GM21529 (cell line): Measurements from ENCODE around the gene SERPINB8.
A peak's percentile ranks its signal among the peaks of the same experiment; 100 is the strongest.
"Not testable (repeated sequence)": the region's sequence is repeated elsewhere in the genome, so short reads cannot be mapped to it uniquely, and the experiment has no call there.

Source experiments
- ATAC-seq: cut with Tn5 transposase; IDR thresholded peaks from one replicate; pipeline ENCODE4 v1.9.1; 2021; ENCODE audit not compliant: unreplicated experiment

The SERPINB8 gene, protein sequence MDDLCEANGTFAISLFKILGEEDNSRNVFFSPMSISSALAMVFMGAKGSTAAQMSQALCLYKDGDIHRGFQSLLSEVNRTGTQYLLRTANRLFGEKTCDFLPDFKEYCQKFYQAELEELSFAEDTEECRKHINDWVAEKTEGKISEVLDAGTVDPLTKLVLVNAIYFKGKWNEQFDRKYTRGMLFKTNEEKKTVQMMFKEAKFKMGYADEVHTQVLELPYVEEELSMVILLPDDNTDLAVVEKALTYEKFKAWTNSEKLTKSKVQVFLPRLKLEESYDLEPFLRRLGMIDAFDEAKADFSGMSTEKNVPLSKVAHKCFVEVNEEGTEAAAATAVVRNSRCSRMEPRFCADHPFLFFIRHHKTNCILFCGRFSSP

GRCh38 chr18:63969942-63970808 is at the start of gene SERPINB8:
Gene SERPINB8, plus strand, starts transcription at chr18:63970081. Its CDS starts 8,228 bp downstream, at chr18:63978309.
- peak; percentile 93 for ATAC-seq

GRCh38 chr18:63922049-63922448 is 47.8 kb upstream of the SERPINB8 start:
- no peak for ATAC-seq

- ATAC-seq = no peak
These were observed 45.3 kb upstream of the SERPINB8 start for GRCh38 chr18:63924551-63924950.

- no peak for ATAC-seq
These were observed 41.5 kb upstream of the SERPINB8 start for GRCh38 chr18:63928331-63928730.

GRCh38 chr18:63929369-63929768 is 40.5 kb upstream of the SERPINB8 start:
- ATAC-seq = not testable (repeated sequence)

GRCh38 chr18:63930773-63931354 is 39.0 kb upstream of the SERPINB8 start:
- ATAC-seq = no peak

DNA sequence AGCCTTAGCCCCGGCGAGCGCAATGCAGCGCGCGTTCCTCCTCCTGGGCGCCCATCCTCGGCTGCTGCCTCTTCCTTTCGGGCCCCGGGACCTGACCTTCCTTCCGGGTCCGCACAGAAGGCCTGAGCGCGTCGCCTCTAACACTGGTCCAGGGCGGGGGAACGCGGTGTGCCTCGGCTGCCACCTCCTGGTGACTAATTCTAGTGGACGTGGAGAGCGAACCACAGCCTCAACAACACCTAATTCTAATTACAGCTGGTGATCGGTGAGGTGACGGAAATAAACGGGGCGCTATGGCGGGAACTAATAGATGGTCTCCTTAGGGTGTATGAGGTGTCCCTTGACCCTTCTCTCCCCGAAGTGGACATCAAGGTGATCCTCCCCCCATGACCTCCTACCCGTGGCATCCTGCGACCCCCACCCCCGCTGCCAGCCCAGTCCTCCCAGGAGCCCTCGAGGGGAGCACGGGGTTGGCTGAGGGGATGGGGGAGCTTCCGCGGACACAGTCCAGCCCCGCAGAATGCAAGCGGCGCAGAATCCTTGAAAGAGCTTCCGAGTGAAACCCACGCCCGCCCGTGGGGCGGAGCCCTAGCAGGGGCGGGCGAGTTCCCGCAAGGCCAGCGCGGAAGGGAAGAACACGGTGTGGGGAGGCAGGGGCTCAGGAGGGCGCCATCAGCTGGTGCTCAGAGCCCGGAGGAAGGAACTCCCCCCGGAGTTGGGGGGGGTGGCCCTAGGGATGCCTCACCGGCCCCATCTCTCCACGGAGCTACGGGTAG is 33.5 kb upstream of the SERPINB8 start:
- peak; percentile 96 for ATAC-seq

DNA sequence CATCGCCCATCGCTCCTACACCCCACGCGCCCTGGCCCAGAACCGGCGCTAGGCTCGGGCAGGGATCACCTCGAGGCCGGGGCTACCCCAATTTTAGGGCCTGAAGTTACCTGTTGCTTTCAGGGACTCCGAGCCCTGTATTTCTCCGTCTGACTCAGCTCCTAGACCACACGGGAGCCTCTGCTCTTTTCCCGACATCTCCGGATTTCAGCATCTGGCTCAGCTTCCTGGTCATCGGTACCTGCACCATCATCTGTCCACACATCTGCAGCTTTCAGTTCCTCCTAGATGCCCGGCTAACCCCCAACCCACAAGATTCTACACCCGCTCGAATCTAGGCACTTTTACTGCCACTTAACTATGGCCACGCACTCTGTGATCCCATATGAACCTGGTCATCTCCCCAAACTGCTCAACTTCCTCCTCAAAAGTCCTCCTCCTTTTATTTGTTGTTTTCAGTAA is 32.9 kb upstream of the SERPINB8 start:
- ATAC-seq = peak; percentile 47

DNA sequence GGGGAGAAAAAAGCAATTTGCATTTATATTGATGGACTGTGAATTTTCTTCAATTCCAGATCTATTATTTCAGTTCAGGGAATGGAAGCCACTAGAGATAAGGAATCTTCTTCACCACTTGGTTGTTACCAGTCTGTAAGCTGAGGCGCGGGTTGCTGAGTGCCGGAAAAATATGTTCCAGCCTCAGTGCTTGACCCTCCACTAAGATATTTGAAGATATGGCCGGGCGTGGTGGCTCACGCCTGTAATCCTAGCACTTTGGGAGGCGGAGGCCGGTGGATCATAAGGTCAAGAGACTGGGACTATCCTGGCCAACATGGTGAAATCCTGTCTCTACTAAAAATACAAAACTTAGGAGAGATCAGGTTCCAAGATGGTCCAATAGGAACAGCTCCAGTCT is 29.9 kb upstream of the SERPINB8 start:
- ATAC-seq = no peak

DNA sequence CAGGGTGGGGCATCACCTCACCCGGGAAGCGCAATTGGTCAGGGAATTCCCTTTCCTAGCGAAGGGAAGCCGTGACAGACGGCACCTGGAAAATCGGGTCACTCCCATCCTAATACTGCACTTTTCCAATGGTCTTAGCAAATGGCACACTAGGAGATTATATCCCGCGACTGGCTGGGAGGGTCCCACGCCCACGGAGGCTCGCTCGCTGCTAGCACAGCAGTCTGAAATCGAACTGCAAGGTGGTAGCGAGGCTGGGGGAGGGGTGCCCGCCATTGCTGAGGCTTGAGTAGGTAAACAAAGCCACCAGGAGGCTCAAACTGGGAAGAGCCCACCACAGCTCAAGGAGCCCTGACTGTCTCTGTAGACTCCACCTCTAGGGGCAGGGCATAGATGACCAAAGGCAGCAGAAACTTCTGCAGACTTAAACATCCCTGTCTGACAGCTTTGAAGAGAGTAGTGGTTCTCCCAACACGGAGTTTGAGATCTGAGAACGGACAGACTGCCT is 29.3 kb upstream of the SERPINB8 start:
- not testable (repeated sequence) for ATAC-seq

DNA sequence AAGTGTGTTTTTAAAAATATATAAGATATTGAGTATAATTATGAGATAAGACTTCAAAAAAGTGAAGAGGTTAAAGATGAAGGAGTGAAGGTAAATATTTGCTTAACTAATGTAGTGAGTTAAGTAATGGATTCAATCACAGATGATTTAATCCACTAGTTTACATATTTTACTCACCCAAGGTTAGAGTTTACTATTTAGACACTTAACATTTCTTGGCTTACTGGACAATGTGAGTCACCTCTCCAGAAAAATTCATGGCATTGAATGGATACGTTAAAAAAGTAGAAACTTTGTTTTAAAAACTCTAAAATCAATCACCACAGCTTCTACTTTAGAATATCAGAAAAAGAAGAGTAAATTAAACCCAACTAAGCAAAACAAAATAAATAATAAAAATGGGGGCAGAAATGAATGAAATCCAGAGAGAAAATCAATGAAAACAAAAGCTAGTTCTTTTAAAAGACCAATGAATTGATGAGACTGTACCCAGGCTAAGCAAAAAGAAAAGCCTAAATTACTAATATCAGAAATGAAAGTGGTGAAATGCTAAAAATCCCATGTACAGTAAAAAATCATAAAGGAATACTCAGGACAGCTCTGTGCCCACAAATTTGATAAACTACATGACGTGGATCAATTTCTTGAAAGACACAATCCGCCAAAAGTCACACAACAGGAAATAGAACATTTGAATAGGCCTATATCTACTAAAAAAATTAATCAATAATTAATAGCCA is 22.7 kb upstream of the SERPINB8 start:
- no peak for ATAC-seq

DNA sequence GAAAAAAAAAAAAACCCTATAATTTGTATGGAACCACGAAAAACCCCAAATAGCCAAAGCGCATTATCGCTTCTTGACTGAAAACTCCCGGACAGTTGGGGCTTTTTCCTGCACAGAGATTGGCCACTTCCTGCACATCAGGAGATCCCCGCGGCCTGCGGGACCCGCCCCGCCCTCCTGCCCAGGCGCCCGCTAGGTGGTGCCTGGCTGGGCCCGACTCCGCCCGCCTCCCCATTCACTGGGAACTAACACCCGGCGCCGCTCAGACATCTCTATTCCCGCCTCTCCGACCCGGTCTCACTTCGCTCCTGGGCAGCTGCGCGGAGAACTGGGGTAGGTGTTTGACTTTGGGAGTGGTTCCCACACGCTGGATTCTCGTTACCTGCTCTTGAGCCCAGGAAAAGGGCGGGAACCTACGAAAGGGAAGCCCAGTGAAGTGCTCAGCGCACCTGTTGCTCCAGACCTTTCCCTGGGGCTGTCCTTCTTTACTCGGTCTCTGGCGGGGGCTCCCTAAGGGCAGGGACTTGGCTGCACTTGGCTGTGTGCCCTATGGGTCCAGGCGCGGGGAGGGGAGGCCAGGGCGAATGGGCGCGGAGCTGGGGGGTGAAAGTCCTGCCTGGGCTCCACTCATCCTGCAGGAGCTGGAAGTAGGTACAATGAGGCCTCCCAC is 20.7 kb upstream of the SERPINB8 start, which contains the start of gene HMSD:
TSS of gene HMSD (plus strand) at position 234 of the 670 bp plus-strand sequence. CDS start 4,155 bp downstream, outside the sequence.
- ATAC-seq = peak; percentile 91

DNA sequence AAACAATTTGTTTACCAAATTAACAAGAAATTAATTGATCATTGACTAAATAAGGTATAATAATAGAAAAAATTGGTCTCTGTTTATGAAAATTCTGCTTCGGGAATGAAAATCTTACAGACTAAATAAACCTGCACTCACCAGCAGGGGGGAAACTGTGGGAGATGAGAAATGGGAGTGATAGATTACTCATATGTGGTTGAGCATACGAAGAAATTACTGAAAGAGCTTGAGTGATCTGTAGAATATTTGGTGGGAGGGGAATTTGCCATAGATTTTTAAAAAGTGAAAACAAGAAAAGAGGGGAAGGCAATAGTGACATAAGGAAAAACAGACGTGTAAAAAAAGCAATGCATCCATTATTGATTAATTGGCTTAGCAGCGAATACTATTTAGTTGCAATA is 18.6 kb upstream of the SERPINB8 start:
- peak; percentile 44 for ATAC-seq

DNA sequence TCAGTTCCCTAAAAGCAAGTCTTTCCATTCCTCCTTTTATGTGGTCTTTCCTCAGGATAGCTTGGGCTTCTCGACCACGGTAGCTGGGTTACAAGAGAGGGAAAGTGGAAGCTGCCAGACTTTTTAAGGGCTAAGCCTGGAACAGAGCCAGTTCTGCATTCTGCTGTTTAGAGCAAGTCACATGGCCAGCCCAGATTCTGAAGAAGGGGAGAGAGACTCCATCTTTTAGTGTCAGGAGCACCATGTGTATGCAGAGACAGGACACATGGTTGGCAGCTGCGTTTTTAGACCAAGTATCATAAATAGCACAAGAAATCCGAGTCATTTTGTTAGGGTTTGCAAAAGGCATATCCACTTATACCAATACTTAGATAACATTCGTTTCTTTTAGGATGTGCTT is 16.1 kb upstream of the SERPINB8 start:
- ATAC-seq = no peak

DNA sequence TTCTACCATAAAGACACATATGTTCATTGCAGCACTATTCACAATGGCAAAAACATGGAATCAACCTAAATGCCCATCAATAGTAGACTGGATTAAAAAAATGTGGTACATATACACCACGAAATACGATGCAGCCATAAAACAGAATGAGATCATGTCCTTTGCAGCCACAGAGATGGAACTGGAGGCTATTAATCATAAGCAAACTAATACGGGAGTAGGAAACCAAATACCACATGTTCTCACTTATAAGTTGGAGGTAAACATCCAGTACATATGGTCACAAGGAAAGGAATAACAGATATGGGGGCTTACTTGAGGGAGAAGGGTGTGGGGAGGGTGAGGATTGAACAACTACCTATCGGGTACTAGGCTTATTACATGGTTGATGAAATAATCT is 13.1 kb upstream of the SERPINB8 start:
- ATAC-seq = no peak

DNA sequence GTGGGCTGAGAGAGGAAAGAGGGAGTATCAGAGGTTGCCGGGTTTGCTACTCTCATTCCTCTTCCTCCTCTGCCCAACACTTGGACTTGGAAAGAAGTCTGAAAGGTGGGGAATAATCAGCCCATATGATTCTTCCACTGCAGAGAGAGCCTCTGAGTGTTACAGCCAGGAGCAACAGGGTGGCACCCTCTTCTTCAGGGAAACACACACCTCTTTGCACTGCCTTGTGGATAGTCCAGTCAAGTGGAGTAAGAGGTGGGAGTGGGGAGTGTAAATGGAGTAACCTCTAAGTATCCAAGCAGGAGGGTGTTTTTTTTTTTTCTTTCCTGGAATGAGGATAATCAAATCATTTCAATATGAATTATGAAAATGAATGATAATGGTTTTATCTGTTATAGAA is 9.0 kb upstream of the SERPINB8 start:
- ATAC-seq = no peak

DNA sequence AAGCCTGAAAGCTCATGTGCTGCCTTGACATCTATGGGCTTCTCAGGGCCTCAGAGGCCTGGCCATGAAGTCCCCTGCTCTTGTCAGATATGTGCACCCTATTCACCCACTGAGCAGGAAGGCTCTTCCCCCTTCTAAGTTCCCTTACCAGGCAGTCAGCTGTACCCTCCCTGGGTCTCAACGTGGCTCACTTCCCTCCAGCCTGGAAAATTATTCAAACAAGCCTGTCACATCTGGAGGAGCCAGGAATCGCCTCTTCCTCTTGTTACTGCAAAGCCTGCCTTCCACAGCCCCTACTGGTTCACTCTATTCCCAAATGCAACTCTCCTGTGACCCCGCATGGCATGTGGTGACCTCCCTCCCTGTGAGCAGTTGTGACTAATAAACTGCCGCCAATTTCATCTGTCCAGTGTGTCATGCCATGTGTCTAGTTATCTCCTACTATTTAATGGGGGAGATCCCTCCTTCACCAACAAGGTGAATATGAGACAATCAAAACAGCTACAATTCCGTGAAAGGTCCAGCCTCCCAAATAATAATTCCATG is 8.4 kb upstream of the SERPINB8 start:
- no peak for ATAC-seq

DNA sequence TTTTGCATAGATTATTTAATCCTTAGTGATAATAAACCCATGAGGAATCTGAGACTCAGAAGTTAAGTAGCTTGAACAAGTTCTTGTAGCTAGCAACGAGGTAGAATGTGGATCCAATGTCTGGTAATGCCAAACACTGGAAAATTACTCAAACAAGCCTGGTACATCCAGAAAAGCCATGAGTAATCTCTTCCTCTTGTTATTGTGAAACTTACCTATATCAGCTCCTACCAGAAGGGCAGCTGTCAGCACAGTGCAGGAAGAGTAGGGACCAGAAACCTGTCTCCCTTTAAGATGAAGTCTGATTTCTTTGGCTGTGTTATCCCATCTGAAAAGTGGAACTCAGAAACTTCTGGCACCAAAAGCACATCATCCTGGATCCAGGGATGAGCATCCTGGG is 7.7 kb upstream of the SERPINB8 start:
- no peak for ATAC-seq
